ENCODE data around the gene SCUBE1.

- no peak for TF ChIP-seq POLR2A (IDR thresholded peaks at IDR 0.05)
- TF ChIP-seq, protein P1, sequence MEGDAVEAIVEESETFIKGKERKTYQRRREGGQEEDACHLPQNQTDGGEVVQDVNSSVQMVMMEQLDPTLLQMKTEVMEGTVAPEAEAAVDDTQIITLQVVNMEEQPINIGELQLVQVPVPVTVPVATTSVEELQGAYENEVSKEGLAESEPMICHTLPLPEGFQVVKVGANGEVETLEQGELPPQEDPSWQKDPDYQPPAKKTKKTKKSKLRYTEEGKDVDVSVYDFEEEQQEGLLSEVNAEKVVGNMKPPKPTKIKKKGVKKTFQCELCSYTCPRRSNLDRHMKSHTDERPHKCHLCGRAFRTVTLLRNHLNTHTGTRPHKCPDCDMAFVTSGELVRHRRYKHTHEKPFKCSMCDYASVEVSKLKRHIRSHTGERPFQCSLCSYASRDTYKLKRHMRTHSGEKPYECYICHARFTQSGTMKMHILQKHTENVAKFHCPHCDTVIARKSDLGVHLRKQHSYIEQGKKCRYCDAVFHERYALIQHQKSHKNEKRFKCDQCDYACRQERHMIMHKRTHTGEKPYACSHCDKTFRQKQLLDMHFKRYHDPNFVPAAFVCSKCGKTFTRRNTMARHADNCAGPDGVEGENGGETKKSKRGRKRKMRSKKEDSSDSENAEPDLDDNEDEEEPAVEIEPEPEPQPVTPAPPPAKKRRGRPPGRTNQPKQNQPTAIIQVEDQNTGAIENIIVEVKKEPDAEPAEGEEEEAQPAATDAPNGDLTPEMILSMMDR (IDR thresholded peaks at IDR 0.05) = no peak
Measured at GRCh38 chr22:43231724-43232034, 111.5 kb downstream of the SCUBE1 start.
